Body of pancreas (tissue), 4 donors: Measurements from ENCODE around the gene RGMA. TPM values are rescaled to one million over a fixed set of nuclear protein-coding genes. Genes with fewer than 3 reads are reported as not detected.

ENCODE experiments used
- ATAC-seq: fragments of 150-250 bp; one replicate; pipeline ENCODE4 v1.9.1; 2016
- DNase-seq, 4 donors: peaks; one replicate each; pipeline ENCODE4 v3.0.0-alpha.2; 2019
- H3K27ac ChIP-seq, 4 donors: fragments of 200-600 bp; sonication (generic); 1 replicate in 3 of 4; 2 replicates in 1 of 4; pipeline versions ENCODE4 v1.5.1 to v1.6.1; 2016 to 2019; ENCODE audit warnings: mild to moderate bottlenecking in 1 of 4, mixed read lengths in 1 of 4, moderate library complexity in 1 of 4
- H3K27me3 ChIP-seq, 2 donors: fragments of 200-600 bp; sonication (generic); one replicate each; pipeline ENCODE4 v1.6.0; 2016; ENCODE audit warnings: mild to moderate bottlenecking in 1 of 2
- H3K36me3 ChIP-seq, 2 donors: fragments of 200-600 bp; sonication (generic); replicated peaks in 1 of 2; 2 replicates each; pipeline ENCODE4 v1.5.1; 2016; ENCODE audit warnings: low read depth in 2 of 2; ENCODE audit not compliant: insufficient read depth in 1 of 2
- H3K4me1 ChIP-seq: fragments of 200-600 bp; sonication (generic); one replicate; pipeline ENCODE4 v1.6.0; 2016
- H3K4me3 ChIP-seq, 2 donors: fragments of 200-600 bp; sonication (generic); 1 replicate in 1 of 2; 2 replicates in 1 of 2; pipeline ENCODE4 v1.5.1; 2016 to 2019
- H3K9me3 ChIP-seq, 3 donors: fragments of 200-600 bp; sonication (generic); 1 replicate in 2 of 3; 2 replicates in 1 of 3; pipeline ENCODE4 v1.5.1; 2016
- POLR2A ChIP-seq, 3 donors: fragments of 450-650 bp; IDR thresholded peaks; one replicate each; pipeline ENCODE4 v1.6.1; 2016; ENCODE audit warnings: antibody characterized with exemption in 3 of 3, mild to moderate bottlenecking in 2 of 3
- WGBS, 2 donors: methylation state at CpG; one replicate each; pipeline ENCODE4 v1.1.5; 2017; 5-methylcytosine and 5-hydroxymethylcytosine counted together
- intact Hi-C: fragments of 100-400 bp; cut with DNase I; formaldehyde crosslinking; loops from one replicate; pipeline ENCODE4 v1.15.1; 2023
- total RNA-seq, 2 donors: library from RNA; depleted of rRNA; stranded (reverse); fragments of >200 nt; gene quantifications; one replicate each; pipeline ENCODE4 v1.1.0, GENCODE V29; 2016
- TF ChIP-seq, protein P1 (sequence below), 7 experiments: fragments of 450-650 bp in 4 of 7; fragments of 200-600 bp in 3 of 7; sonication (generic) in 3 of 7; IDR thresholded peaks; one replicate each; pipeline ENCODE4 v1.5.1; 2016 to 2019; ENCODE audit warnings: antibody characterized with exemption in 7 of 7

Gene RGMA
- total RNA-seq, 2 donors from 2014 or later = 8.8 to 9.2 TPM

DNA sequence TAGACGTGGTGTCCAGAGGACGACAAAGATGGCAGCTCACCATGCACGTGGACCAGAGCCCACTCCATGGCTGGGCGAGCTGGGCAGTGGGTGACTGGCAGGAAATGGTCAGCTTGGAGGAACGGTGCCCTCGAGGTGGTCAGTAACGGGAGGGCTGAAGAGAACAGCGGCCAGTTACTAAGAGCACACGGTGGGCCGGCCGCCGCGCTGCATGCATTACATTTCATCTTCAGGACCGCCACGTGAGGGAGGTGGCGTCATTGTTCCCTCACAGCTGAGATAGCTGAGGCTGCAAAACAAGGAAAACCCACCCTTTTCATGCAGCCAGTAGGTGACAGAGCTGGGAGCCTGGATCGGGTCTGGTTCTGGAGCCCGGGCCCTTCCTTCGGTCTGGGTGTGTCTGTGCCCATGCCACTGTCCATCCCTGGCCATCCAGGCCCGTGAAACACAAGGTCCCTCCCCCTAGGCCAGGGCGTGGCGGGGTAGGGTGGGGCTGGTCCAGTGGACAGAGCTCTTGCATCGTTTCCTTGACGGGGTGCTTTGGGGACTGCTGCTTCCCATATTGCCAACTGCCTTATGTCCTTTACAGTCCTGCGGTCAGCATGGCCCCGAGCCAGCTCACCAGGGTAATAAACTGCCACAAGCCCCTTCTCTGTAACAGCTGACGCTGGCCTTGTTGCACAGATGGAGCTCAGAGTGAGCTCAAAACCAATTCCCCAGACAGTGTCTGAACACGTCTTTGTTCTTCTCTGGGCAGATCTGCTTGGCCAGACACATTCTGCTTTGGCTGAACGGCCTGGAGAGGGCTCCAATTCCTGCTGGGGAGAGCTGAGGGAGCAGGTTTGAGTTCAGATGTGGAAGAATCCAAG lies 51.8 kb downstream of the RGMA start:
- H3K4me3 ChIP-seq = no peak overlapping the region
- H3K4me1 ChIP-seq = peaks cover 9% of the 10 kb centered on the region
- no peaks in the 10 kb centered on the region for H3K36me3 ChIP-seq
- ATAC-seq (no peak), DNase-seq (peak in 2 of 4 donors; percentile 20 to 55)
- H3K27me3 ChIP-seq = no peaks in the 10 kb centered on the region
- 64 to 72% methylated on average over 12 to 29 of the region's 29 CpGs for WGBS, 2 donors
- H3K27ac ChIP-seq = no peak overlapping the region
- no peaks in the 10 kb centered on the region for H3K9me3 ChIP-seq
- intact Hi-C loops = loop anchor here (10.0 kb wide), 1 partner anchor 938 kb away; no protein-coding TSS in a partner anchor
- TF ChIP-seq, protein P1, sequence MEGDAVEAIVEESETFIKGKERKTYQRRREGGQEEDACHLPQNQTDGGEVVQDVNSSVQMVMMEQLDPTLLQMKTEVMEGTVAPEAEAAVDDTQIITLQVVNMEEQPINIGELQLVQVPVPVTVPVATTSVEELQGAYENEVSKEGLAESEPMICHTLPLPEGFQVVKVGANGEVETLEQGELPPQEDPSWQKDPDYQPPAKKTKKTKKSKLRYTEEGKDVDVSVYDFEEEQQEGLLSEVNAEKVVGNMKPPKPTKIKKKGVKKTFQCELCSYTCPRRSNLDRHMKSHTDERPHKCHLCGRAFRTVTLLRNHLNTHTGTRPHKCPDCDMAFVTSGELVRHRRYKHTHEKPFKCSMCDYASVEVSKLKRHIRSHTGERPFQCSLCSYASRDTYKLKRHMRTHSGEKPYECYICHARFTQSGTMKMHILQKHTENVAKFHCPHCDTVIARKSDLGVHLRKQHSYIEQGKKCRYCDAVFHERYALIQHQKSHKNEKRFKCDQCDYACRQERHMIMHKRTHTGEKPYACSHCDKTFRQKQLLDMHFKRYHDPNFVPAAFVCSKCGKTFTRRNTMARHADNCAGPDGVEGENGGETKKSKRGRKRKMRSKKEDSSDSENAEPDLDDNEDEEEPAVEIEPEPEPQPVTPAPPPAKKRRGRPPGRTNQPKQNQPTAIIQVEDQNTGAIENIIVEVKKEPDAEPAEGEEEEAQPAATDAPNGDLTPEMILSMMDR (IDR thresholded peaks at IDR 0.05) = no peak
- no peak for TF ChIP-seq POLR2A (IDR thresholded peaks at IDR 0.05)

DNA sequence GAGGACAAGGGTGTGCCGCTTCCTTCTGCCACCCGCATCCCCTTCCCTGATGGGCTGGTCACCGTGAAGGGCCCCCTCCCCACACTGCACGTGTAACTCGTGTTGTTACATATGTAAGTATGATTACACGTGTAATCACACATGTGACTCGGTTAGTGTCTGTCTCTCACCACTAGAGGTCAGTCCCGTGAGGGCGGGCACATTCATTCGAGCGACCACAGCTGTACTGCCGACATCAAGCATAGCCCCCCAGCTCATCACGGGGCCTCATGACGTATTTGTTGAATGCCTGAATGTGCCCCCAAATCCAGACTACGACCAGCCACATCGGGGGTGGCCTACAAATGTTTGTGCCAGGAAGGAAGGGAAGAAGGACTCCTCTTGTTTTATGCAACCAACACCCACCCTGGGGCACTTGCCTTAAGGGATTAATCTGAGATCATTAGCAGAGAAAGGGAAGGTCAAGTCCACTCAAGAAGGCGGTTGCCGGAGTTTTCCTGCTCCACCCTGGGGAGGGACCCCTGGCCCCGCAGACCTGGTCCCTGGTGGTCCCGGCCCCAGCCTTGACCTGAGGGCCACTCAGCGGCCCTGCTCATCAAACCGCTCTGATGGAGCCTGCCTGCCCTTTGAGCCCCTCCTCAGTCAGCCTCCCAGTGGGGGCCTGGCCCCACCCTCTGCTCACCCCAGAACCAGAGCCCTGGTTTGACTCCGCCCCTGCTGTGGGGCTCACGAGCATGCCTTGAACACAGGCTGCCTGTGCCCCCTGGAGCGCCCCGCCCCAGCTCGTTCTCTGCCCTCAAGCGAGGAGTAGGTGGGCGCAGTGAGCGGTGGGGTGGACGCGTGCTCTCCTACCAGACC lies 52.8 kb downstream of the RGMA start:
- Histone ChIP-seq H3K4me1 (peaks cover 9% of the 10 kb centered on the region), H3K27ac (no peak overlapping the region), H3K4me3 (no peak overlapping the region), H3K27me3 (no peaks in the 10 kb centered on the region), H3K9me3 (no peaks in the 10 kb centered on the region), H3K36me3 (no peaks in the 10 kb centered on the region)
- ATAC-seq (peak; percentile 73), DNase-seq (peak; percentile 58 to 62 (median 60))
- TF ChIP-seq, protein P1 (IDR thresholded peaks at IDR 0.05) = peak; percentile 57 to 82 (median 74)
- TF ChIP-seq POLR2A (IDR thresholded peaks at IDR 0.05) = no peak
- WGBS, 2 donors = 32 to 35% methylated on average over 15 to 30 of the region's 32 CpGs
- intact Hi-C loops = loop anchor here (10.0 kb wide), 1 partner anchor 939 kb away; no protein-coding TSS in a partner anchor

DNA sequence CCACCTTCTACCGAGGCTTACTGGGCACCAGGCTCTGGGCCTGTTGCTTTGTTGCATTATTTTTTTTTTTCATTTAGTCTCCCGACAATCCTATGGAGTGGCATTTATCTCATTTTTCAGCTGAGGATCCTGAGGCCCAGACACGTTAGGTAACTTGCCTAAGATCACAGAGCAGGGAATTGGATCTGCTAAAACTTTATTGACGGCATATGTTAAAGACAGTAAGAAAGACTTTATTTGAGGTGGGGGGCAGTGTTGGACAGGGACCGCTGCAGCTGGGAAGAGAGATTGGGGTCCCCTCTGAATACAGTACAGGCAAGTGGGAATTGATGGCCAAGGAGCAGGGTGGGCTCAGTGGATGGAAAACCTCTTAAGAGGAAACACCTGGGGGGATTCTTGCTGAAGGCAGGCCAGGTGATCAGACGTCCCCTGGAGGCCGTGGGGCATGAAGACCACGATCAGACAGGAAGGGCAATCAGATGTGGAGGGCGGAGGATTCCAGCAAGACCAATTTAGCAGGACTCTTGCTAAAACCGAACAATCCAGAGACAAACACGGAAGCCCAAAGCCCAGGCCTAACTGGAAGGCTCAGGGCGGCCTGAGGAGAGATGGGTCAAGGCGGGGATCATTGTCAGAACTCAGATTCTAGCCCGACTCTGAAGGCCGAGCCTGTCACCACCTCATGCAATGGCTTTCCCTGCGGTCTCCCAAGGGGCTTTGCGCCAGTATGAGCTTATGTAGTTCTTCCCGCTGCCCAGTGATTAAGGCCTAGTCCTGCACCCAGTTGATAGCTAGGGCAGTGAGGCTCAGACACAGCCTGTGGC lies 53.7 kb downstream of the RGMA start:
- H3K36me3 ChIP-seq = no peaks in the 10 kb centered on the region
- 69 to 70% methylated on average over 18 of the region's 18 CpGs for WGBS, 2 donors
- ATAC-seq (peak; percentile 9), DNase-seq (peak in 1 of 4 donors; percentile 9)
- H3K4me1 ChIP-seq = peaks cover 16% of the 10 kb centered on the region
- no peaks in the 10 kb centered on the region for H3K9me3 ChIP-seq
- no peaks in the 10 kb centered on the region for H3K27me3 ChIP-seq
- no peak for TF ChIP-seq POLR2A (IDR thresholded peaks at IDR 0.05)
- TF ChIP-seq, protein P1 (IDR thresholded peaks at IDR 0.05) = no peak
- H3K27ac ChIP-seq = no peak overlapping the region
- no peak overlapping the region for H3K4me3 ChIP-seq
- intact Hi-C loops = loop anchor here (10.0 kb wide), 1 partner anchor 939 kb away; no protein-coding TSS in a partner anchor

DNA sequence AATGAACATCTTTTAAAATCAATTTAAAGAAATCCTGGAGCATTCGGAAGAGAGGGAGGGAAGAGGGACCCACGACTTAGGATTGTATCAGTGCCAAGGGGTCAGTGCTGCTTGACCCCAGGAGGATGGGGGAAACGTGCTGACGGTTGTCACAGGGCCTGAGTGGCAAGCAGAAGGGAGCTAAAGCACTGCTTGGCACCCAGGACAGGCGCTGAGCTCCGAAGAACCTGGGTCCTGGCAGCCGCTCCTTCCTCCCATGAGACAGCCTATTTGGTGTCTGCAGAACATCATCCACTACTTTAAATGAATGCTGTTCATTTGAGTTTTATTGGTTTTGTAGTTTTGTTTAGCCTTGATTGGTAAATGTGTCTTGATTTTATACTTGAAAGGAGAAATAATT lies 54.5 kb downstream of the RGMA start:
- H3K4me1 ChIP-seq = peaks cover 24% of the 10 kb centered on the region
- TF ChIP-seq, protein P1 (IDR thresholded peaks at IDR 0.05) = no peak
- no peak for TF ChIP-seq POLR2A (IDR thresholded peaks at IDR 0.05)
- 75 to 80% methylated on average over 7 of the region's 7 CpGs for WGBS, 2 donors

More for the DNA sequence above, 54.5 kb downstream of the RGMA start:
- Histone ChIP-seq H3K27ac (no peak overlapping the region), H3K36me3 (no peaks in the 10 kb centered on the region), H3K4me3 (no peak overlapping the region), H3K27me3 (no peaks in the 10 kb centered on the region), H3K9me3 (no peaks in the 10 kb centered on the region)
- intact Hi-C loops = loop anchor here (5.0 to 10.0 kb wide), 2 partner anchors 940 to 1083 kb away; no protein-coding TSS in a partner anchor
- DNase-seq (peak in 1 of 4 donors; percentile 9), ATAC-seq (no peak)
